GM19397 (cell line): Measurements from ENCODE around the gene TLDC2.
"Not testable (repeated sequence)": the region's sequence is repeated elsewhere in the genome, so short reads cannot be mapped to it uniquely, and the experiment has no call there.

ENCODE experiments used
- ATAC-seq: cut with Tn5 transposase; IDR thresholded peaks from one replicate; pipeline ENCODE4 v1.9.1; 2021; ENCODE audit warnings: mild to moderate bottlenecking, moderate library complexity; ENCODE audit not compliant: unreplicated experiment

Gene TLDC2

GRCh38 chr20:36866681-36867495, 9.1 kb upstream of the TLDC2 start:
- ATAC-seq, result no peak

GRCh38 chr20:36871640-36872570, 4.0 kb upstream of the TLDC2 start:
- ATAC-seq, result no peak

- ATAC-seq, result no peak
Measured at GRCh38 chr20:36872852-36873251, 3.1 kb upstream of the TLDC2 start.

GRCh38 chr20:36873498-36874189, 2.3 kb upstream of the TLDC2 start:
- no peak for ATAC-seq

- not testable (repeated sequence) for ATAC-seq
Measured at GRCh38 chr20:36875093-36875492, 845 bp upstream of the TLDC2 start.

- no peak for ATAC-seq
Measured at GRCh38 chr20:36876473-36876833, 515 bp downstream of the TLDC2 start.

GRCh38 chr20:36878941-36879340, 3.0 kb downstream of the TLDC2 start:
- no peak for ATAC-seq

- ATAC-seq, result no peak
Measured at GRCh38 chr20:36880741-36881250, 4.9 kb downstream of the TLDC2 start.

- ATAC-seq, result no peak
Measured at GRCh38 chr20:36881331-36881730, 5.4 kb downstream of the TLDC2 start.

GRCh38 chr20:36881888-36882287, 6.0 kb downstream of the TLDC2 start:
- no peak for ATAC-seq

- ATAC-seq, result no peak
Measured at GRCh38 chr20:36883977-36884535, 8.1 kb downstream of the TLDC2 start.

- ATAC-seq, result no peak
Measured at GRCh38 chr20:36885356-36885755, 9.4 kb downstream of the TLDC2 start.

GRCh38 chr20:36886859-36887751, 11.2 kb downstream of the TLDC2 start:
- no peak for ATAC-seq

GRCh38 chr20:36887752-36888090, 11.8 kb downstream of the TLDC2 start:
- no peak for ATAC-seq

- no peak for ATAC-seq
Measured at GRCh38 chr20:36888880-36889516, 13.1 kb downstream of the TLDC2 start.

- no peak for ATAC-seq
Measured at GRCh38 chr20:36890586-36890985, 14.6 kb downstream of the TLDC2 start.

GRCh38 chr20:36891211-36891610, 15.3 kb downstream of the TLDC2 start:
- ATAC-seq, result no peak

GRCh38 chr20:36893801-36894200, 17.9 kb downstream of the TLDC2 start:
- no peak for ATAC-seq

- no peak for ATAC-seq
Measured at GRCh38 chr20:36895036-36895435, 19.1 kb downstream of the TLDC2 start.
